Activated naive CD8-positive, alpha-beta T cell treated with anti-CD3 and anti-CD28 coated beads, Interleukin-2, amount 50 U/mL, for 24 hours (primary cell): ENCODE results near the gene VSIG8.

Experiments
- ATAC-seq: fragments of 150-1000 bp; cut with Tn5 transposase; one replicate; pipeline ENCODE4 v1.10.0; 2021
- DNase-seq: peaks from one replicate; pipeline ENCODE4 v3.0.0; 2021
- H3K27ac Mint-ChIP-seq: one replicate; pipeline ENCODE4 v1.8.0; 2021; ENCODE audit warnings: mild to moderate bottlenecking, mixed read lengths
- H3K27me3 Mint-ChIP-seq: one replicate; pipeline ENCODE4 v1.8.0; 2021; ENCODE audit warnings: mixed read lengths
- H3K36me3 Mint-ChIP-seq: one replicate; pipeline ENCODE4 v1.8.0; 2021; ENCODE audit warnings: low read depth, mixed read lengths
- H3K4me1 Mint-ChIP-seq: one replicate; pipeline ENCODE4 v1.8.0; 2021; ENCODE audit warnings: mixed read lengths
- H3K4me3 Mint-ChIP-seq: one replicate; pipeline ENCODE4 v1.8.0; 2021; ENCODE audit warnings: mild to moderate bottlenecking, moderate library complexity, mixed read lengths
- H3K9me3 Mint-ChIP-seq: one replicate; pipeline ENCODE4 v1.8.0; 2021; ENCODE audit warnings: mixed read lengths

The VSIG8 gene

DNA sequence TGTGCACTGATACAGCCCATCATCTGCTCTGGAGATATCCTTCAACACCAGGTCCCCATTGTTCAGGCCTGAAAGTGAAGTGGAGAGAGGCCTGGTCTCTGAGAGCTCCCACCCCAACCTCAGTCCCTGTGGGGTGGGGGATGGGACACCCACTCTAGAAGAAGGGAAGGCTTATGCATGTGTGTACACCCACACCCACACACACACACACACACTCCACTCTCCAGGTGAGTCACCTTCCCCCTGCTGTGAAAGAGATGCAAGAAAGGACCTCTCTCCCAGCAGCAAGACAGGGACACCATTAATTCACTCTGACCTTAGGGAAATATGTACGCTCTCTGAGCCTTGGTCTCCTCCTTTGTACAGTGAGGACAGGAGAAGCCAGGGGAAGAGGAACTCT is 5.9 kb downstream of the VSIG8 start:
- peaks cover 15% of the 10 kb centered on the region for H3K4me1 Mint-ChIP-seq
- H3K27me3 Mint-ChIP-seq, result no peaks in the 10 kb centered on the region
- ATAC-seq, result no peak
- no peaks in the 10 kb centered on the region for H3K9me3 Mint-ChIP-seq
- DNase-seq, result no peak
- H3K4me3 Mint-ChIP-seq, result no peak overlapping the region
- H3K27ac Mint-ChIP-seq, result no peak overlapping the region
- no peaks in the 10 kb centered on the region for H3K36me3 Mint-ChIP-seq

- H3K4me1 Mint-ChIP-seq, result peaks cover 15% of the 10 kb centered on the region
- no peak overlapping the region for H3K27ac Mint-ChIP-seq
- H3K27me3 Mint-ChIP-seq, result no peaks in the 10 kb centered on the region
- DNase-seq, result no peak
- H3K9me3 Mint-ChIP-seq, result no peaks in the 10 kb centered on the region
- H3K36me3 Mint-ChIP-seq, result no peaks in the 10 kb centered on the region
- no peak for ATAC-seq
- no peak overlapping the region for H3K4me3 Mint-ChIP-seq
Observed at GRCh38 chr1:159855709-159856108, 6.7 kb downstream of the VSIG8 start.

DNA sequence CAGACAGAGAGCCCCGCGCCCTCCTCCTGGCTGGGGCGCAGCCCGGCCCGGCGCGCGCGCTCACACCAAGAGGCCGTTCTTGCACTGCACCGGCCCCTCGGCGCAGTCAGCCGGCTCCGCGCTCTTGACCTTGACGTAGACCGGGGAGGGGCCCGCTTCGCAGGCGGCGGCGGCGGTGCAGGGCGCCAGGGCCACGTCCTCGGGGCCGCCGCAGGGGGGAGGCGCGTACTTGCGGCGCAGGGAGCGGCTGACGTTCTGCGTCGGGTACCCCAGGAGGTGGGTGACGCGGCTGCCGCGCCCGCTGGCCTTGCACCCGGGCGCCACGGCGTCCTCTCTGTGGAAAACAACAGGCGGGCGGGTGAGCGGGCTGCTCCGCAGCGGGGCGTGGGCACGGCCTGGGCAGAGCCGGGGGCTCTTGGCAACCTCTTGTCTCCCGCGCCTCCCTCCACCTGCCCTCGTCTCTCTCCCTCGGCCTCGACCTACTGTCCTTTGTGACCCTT is 7.7 kb downstream of the VSIG8 start:
- Mint-ChIP-seq H3K4me1 (peaks cover 15% of the 10 kb centered on the region), H3K36me3 (no peaks in the 10 kb centered on the region), H3K27me3 (no peaks in the 10 kb centered on the region), H3K9me3 (no peaks in the 10 kb centered on the region), H3K4me3 (peak overlapping the region; percentile 77), H3K27ac (peak overlapping the region; percentile 63)
- ATAC-seq (peak; percentile 92), DNase-seq (peak; percentile 82)

DNA sequence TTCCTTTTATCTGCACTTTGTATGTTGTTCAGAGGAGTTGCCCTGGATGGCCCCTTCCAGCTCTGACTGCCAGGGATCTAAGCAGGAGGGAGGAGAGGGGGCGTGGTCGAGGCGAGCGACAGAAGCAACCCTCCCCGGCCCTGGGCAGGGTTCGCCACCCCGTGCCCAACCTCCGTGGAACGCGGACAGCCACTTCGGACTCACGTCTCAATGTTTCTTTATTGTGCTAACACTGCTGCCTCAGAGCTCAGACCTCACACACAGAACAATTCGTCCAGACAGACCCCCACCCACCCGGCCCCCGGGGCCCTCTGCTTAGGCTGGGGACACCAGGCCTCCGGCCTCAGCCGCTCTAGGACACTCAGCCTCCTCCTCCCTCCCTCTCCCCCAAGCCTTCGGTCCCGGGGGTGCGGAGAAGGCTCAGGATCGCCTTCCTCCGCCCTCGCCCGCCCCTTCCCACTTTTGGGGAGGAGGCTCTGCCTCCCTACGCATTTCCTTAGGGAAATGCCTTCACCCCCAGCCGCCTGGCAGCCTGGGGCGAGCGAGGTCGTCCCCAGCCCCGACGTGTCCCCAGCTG is 8.3 kb downstream of the VSIG8 start:
- Mint-ChIP-seq H3K27ac (peak overlapping the region; percentile 44), H3K4me3 (peak overlapping the region; percentile 77), H3K4me1 (peaks cover 15% of the 10 kb centered on the region), H3K27me3 (no peaks in the 10 kb centered on the region), H3K36me3 (no peaks in the 10 kb centered on the region), H3K9me3 (no peaks in the 10 kb centered on the region)
- DNase-seq (peak; percentile 48), ATAC-seq (peak; percentile 11)

- Mint-ChIP-seq H3K27me3 (no peaks in the 10 kb centered on the region), H3K9me3 (no peaks in the 10 kb centered on the region), H3K27ac (no peak overlapping the region), H3K4me3 (peak overlapping the region; percentile 77), H3K4me1 (peaks cover 15% of the 10 kb centered on the region), H3K36me3 (no peaks in the 10 kb centered on the region)
- ATAC-seq, result no peak
- DNase-seq, result no peak
Observed at GRCh38 chr1:159853417-159854115, 8.9 kb downstream of the VSIG8 start.

DNA sequence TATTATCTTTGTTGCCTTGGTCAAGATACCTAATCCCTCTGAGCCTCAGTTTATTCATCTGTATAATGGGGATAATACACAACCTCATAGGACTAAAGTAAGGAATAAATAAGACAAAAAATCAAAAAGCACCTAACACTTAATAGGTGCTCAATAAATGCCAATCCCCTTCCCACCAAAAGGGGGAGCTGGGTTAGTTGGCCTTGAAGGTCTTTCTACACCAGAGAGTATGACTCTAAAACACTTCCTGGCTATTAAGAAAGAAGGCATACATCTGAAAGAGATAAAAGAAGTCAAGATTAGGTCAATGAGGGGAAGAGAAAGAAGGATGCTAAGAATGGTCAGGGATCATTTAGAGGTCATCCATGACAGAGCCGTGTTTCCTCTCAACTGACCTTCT is 11.1 kb downstream of the VSIG8 start:
- Mint-ChIP-seq H3K27me3 (no peaks in the 10 kb centered on the region), H3K36me3 (no peaks in the 10 kb centered on the region), H3K4me1 (peaks cover 11% of the 10 kb centered on the region), H3K4me3 (no peak overlapping the region), H3K27ac (no peak overlapping the region), H3K9me3 (no peaks in the 10 kb centered on the region)
- no peak for DNase-seq
- no peak for ATAC-seq

- Mint-ChIP-seq H3K4me3 (no peak overlapping the region), H3K4me1 (peaks cover 6% of the 10 kb centered on the region), H3K36me3 (no peaks in the 10 kb centered on the region), H3K27ac (no peak overlapping the region), H3K27me3 (no peaks in the 10 kb centered on the region), H3K9me3 (no peaks in the 10 kb centered on the region)
- DNase-seq, result no peak
- ATAC-seq, result no peak
Observed at GRCh38 chr1:159849626-159850366, 12.7 kb downstream of the VSIG8 start.

DNA sequence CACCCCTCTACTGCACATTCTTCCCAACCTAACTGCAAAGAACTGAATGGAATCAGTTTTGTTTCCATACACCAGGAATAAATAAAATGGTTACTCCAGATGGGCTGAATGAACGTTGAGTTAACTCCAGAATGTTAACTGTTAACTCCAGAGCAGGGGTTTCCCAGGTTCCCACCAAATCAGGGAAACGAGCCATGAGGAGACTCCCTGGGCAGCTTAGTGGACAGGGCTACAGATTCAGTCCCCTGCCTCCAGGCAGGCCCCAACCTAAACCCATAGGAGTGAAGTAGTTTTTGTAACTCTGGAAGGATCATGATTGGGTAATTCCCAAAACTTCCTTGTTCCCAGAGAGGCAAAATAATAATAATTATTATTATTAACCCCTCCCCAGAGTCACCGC is 14.1 kb downstream of the VSIG8 start:
- H3K9me3 Mint-ChIP-seq, result no peaks in the 10 kb centered on the region
- DNase-seq, result no peak
- H3K27me3 Mint-ChIP-seq, result peaks cover 2% of the 10 kb centered on the region

DNA sequence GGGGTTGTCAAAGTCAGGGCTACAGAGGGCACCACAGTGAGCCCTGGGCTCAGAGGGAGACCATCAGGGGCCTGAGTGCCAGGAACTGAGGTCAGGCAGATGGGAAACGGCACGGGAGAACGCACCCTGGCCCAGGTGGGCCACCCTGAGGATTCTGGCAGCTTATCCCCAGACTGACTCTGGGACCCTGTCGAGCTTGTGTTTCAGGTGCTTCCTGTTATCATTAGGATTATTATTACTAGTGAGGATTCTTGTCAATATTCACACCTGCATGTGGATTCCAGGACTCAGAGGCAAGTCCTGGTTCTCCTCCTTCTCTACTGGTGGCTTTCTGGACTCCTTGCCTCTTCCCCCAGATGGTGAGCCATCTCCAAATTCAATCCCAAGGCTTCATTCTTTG is 15.2 kb downstream of the VSIG8 start:
- DNase-seq, result no peak
- H3K27me3 Mint-ChIP-seq, result peaks cover 2% of the 10 kb centered on the region
- H3K4me1 Mint-ChIP-seq, result no peaks in the 10 kb centered on the region
- peaks cover 2% of the 10 kb centered on the region for H3K36me3 Mint-ChIP-seq
- H3K9me3 Mint-ChIP-seq, result no peaks in the 10 kb centered on the region
- H3K4me3 Mint-ChIP-seq, result no peak overlapping the region
- no peak overlapping the region for H3K27ac Mint-ChIP-seq
- no peak for ATAC-seq

More for the DNA sequence above, 14.1 kb downstream of the VSIG8 start:
- ATAC-seq, result no peak
- Mint-ChIP-seq H3K4me1 (no peaks in the 10 kb centered on the region), H3K4me3 (no peak overlapping the region), H3K27ac (no peak overlapping the region), H3K36me3 (peaks cover 2% of the 10 kb centered on the region)

DNA sequence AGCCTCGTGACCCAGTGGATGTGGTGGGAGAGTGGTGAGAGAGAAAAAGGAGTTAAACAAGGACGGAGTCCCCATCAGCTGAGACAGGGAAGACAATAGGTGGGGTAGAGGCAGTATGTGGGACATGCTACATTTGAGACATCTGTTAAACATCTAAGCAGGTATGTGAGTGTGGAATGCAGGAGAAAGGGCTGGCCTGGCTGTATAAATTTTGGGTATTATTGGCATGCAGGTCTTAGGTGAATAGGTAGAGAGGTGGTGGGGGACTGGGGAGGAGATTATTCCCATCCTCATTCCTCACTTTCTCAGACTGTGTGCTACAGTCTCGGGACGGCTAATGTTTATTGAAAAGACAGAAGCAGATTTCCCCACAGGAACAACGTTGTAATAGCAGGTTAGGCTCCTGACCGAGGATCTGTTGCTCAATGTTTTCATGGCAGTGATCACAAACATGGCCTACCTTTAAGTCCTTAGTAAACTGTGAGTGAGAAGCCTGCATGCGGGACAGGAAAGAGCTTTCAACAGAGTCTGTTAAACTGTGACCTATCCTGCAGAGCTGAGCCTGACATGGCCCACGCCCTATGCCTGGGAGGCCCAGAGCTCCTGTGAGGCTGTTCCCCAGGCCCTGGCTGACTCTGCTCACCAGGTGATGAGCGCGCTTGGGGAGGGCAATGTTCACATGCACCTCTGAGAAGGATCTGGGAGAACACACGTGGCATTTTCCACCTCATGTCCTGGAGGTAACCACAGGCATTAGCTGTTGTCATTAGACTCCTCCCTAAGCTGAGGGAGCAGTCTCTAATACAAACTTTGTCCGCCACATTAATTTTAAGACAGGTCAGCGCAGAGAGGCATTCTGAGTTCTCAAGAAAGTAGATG is 16.5 kb downstream of the VSIG8 start:
- Mint-ChIP-seq H3K9me3 (no peaks in the 10 kb centered on the region), H3K27me3 (peaks cover 2% of the 10 kb centered on the region), H3K27ac (no peak overlapping the region), H3K4me3 (no peak overlapping the region), H3K4me1 (no peaks in the 10 kb centered on the region), H3K36me3 (peaks cover 2% of the 10 kb centered on the region)
- ATAC-seq (no peak), DNase-seq (no peak)

- Mint-ChIP-seq H3K4me3 (no peak overlapping the region), H3K9me3 (no peaks in the 10 kb centered on the region), H3K36me3 (peaks cover 2% of the 10 kb centered on the region), H3K27me3 (peaks cover 2% of the 10 kb centered on the region), H3K4me1 (peaks cover 14% of the 10 kb centered on the region), H3K27ac (no peak overlapping the region)
- DNase-seq, result no peak
- no peak for ATAC-seq
Observed at GRCh38 chr1:159843459-159843858, 19.0 kb downstream of the VSIG8 start.

DNA sequence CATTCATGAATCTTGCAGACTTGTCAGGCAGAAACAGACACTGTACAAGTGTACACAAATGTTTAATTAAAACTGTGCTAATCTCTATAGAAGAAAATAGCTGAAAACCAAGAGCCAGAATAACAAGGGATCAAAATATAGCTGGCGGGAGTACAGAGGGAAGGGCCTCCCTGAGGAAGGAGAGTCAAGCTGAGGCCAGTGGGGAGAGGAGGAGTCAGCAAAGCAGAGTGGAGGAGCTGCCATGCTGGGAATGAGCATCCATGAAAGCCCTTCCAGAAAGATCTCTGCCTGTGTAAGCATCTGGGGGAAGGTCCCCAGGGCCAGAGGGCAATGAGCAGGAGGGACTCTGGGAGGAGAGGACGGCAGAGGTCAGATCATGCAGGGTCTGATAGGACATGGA is 20.7 kb downstream of the VSIG8 start:
- Mint-ChIP-seq H3K9me3 (no peaks in the 10 kb centered on the region), H3K4me1 (peaks cover 17% of the 10 kb centered on the region), H3K27ac (no peak overlapping the region), H3K27me3 (peaks cover 2% of the 10 kb centered on the region), H3K36me3 (peaks cover 2% of the 10 kb centered on the region), H3K4me3 (no peak overlapping the region)
- ATAC-seq, result no peak
- DNase-seq, result no peak

DNA sequence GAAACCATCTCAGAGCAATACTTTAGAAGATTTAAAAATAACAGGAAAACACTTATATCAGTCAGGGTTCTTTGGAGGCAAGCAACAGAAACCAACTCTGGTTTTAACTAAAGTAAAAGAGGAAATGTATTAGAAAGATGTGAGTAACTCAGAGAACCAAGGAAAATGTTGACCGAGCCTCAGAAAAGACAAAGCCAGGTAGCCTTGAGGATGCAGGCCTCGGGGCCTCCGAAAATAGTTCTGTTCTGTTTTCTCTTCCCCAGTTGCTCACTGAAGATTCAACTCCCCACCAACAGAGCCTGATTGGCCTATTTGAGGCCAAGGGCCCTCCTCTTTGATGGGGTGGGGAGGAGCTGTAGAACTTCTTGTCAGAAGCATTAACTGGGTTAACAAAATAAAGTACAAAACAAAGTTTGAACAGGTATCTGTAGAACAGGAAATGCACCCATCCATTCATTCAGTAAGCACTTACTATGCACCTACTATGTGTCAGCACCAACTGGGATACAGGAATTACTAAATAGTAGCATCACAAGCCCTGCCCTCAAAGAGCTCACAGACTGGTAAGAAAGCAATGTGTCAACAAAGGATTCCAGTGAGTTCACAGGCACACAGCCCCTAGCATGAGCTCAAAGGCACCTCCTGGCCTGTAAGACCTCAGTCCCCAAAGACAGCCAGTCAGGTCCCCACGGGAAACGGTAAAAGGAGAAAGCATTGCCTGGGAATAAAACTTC is 23.2 kb downstream of the VSIG8 start:
- Mint-ChIP-seq H3K27ac (peak overlapping the region; percentile 55), H3K9me3 (no peaks in the 10 kb centered on the region), H3K27me3 (peaks cover 2% of the 10 kb centered on the region), H3K4me3 (no peak overlapping the region), H3K4me1 (peaks cover 17% of the 10 kb centered on the region), H3K36me3 (peaks cover 5% of the 10 kb centered on the region)
- DNase-seq (no peak), ATAC-seq (peak; percentile 4)

- DNase-seq (no peak), ATAC-seq (peak; percentile 21)
- Mint-ChIP-seq H3K36me3 (peaks cover 5% of the 10 kb centered on the region), H3K27me3 (peaks cover 2% of the 10 kb centered on the region), H3K27ac (peak overlapping the region; percentile 55), H3K4me3 (no peak overlapping the region), H3K4me1 (peaks cover 17% of the 10 kb centered on the region), H3K9me3 (no peaks in the 10 kb centered on the region)
Observed at GRCh38 chr1:159838715-159839114, 23.7 kb downstream of the VSIG8 start.
